ENCODE results near the gene TMTC2. TPM values are rescaled to one million over a fixed set of nuclear protein-coding genes. Genes with fewer than 3 reads are reported as not detected.

Gene TMTC2
- total and polyA plus RNA-seq, 10 of the 15 experiments (the other 5 are each of a cell fraction or from before 2014, with no cell fraction given) = 0.14 to 9.7 (median 1.2) TPM

- ChIA-PET CTCF (interaction anchor here (0.6 to 1.4 kb wide), 4 partner anchors 12 to 984 kb away, joined by 3 read pairs; no protein-coding TSS in a partner anchor), SMC1A (ENCODE audit: uncharacterized antibody, unreplicated experiment) (interaction anchor here (0.6 to 2.3 kb wide), 3 partner anchors 8 to 355 kb away, joined by 3 to 11 read pairs (median 3); no protein-coding TSS in a partner anchor), POLR2A (interaction anchor here (1.1 kb wide), 1 partner anchor 23 kb away, joined by 3 read pairs; the partner anchor contains the start of gene TMTC2), RAD21 (ENCODE audit: unreplicated experiment) (no interaction called here)
- Histone ChIP-seq H3K4me1 (ENCODE audit: control insufficient read depth, insufficient read depth, low read length) (no peaks in the 10 kb centered on the region; the same call in 1 of the 2 replicates), H3K36me3 (ENCODE audit: control insufficient read depth in 2 of 2, insufficient read depth in 2 of 2, low read length in 1 of 2) (no peaks in the 10 kb centered on the region; a peak in 1 of 4 replicates), H2AFZ (ENCODE audit: control insufficient read depth, low read depth, low read length) (no peak overlapping the region), H3K27me3 (replicated peaks in 1 of 2; ENCODE audit: control insufficient read depth in 2 of 2, insufficient read depth in 2 of 2, low read length in 1 of 2) (no peaks in the 10 kb centered on the region), H3K27ac (ENCODE audit: control insufficient read depth, insufficient read depth) (no peak overlapping the region), H3K4me3 (no peak overlapping the region), H3K9ac (ENCODE audit: control insufficient read depth, insufficient read depth, low read length) (no peak overlapping the region), H4K20me1 (ENCODE audit: control insufficient read depth, insufficient read depth) (no peaks in the 10 kb centered on the region), H3K79me2 (ENCODE audit: control insufficient read depth, insufficient read depth, low read length) (no peaks in the 10 kb centered on the region), H3K9me3 (replicated peaks; ENCODE audit: control insufficient read depth, insufficient read depth, low read length) (no peaks in the 10 kb centered on the region; the same call in 1 of the 3 replicates), H3K4me2 (ENCODE audit: control insufficient read depth, insufficient read depth) (no peak overlapping the region)
- in situ Hi-C loops (cut with MboI) = no loop called here
- 98% methylated on average over 2 of the region's 2 CpGs for WGBS (ENCODE audit: insufficient coverage, insufficient replicate concordance, low lambda C conversion rate, missing lambda C conversion rate)
- DNase-seq (ENCODE audit: low read depth, low spot score) = no peak
- BruUV-seq (replicated peaks) = no TSS peak
- no peak for TF ChIP-seq IRF5 (IDR thresholded peaks at IDR 0.05; ENCODE audit: borderline replicate concordance)
- TF ChIP-seq MLLT1 (IDR thresholded peaks at IDR 0.05) = no peak
- TF ChIP-seq EGR1 (IDR thresholded peaks at IDR 0.05; ENCODE audit: borderline replicate concordance in 1 of 2, low read depth in 2 of 2, low read length in 2 of 2) = no peak
- TF ChIP-seq IRF4 (IDR thresholded peaks at IDR 0.05; ENCODE audit: low read depth, low read length) = no peak
- no peak for TF ChIP-seq JUNB (IDR thresholded peaks at IDR 0.05)
- no peak for TF ChIP-seq KLF5 (IDR thresholded peaks at IDR 0.05; ENCODE audit: partially characterized antibody)
- no peak for TF ChIP-seq USF1 (IDR thresholded peaks at IDR 0.05; ENCODE audit: borderline replicate concordance, extremely low read length, insufficient read depth, low read depth, low read length)
- TF ChIP-seq USF2 (IDR thresholded peaks at IDR 0.05; ENCODE audit: borderline replicate concordance, low read depth, low read length) = no peak
- no peak for FAIRE-seq
- intact Hi-C loops (cut with micrococcal nuclease; ENCODE audit: unreplicated experiment) = no loop called here
- ATAC-seq = no peak
Observed at GRCh38 chr12:82709794-82710355, 23.2 kb downstream of the TMTC2 start.

Data from GM12878 (cell line).